Thoracic aorta (tissue), 2 donors: ENCODE data around the gene EPX. TPM values are rescaled to one million over a fixed set of nuclear protein-coding genes. Genes with fewer than 3 reads are reported as not detected.

Experiments
- ATAC-seq: fragments of 150-250 bp; one replicate; pipeline ENCODE4 v1.8.0; 2017; ENCODE audit warnings: low read depth; ENCODE audit not compliant: insufficient number of reproducible peaks, low FRiP score
- DNase-seq: peaks from one replicate; pipeline ENCODE4 v3.0.0-alpha.2; 2020; ENCODE audit warnings: low spot score
- H3K27ac ChIP-seq, 2 donors: fragments of 200-600 bp; sonication (generic); 1 replicate in 1 of 2; 2 replicates in 1 of 2; pipeline ENCODE4 v1.5.1; 2016; ENCODE audit warnings: mild to moderate bottlenecking in 2 of 2, moderate library complexity in 2 of 2
- H3K27me3 ChIP-seq: fragments of 200-600 bp; sonication (generic); replicated peaks from 2 replicates; pipeline ENCODE4 v1.6.0; 2016; ENCODE audit warnings: mild to moderate bottlenecking; ENCODE audit not compliant: insufficient read depth
- H3K36me3 ChIP-seq: fragments of 200-600 bp; sonication (generic); one replicate; pipeline ENCODE4 v1.5.1; 2016
- H3K4me1 ChIP-seq, 2 donors: fragments of 200-600 bp; sonication (generic); 1 replicate in 1 of 2; 2 replicates in 1 of 2; pipeline versions ENCODE4 v1.5.1 to v1.6.0; 2016; ENCODE audit warnings: low read depth in 2 of 2, mild to moderate bottlenecking in 1 of 2; ENCODE audit not compliant: control insufficient read depth in 1 of 2
- H3K4me3 ChIP-seq: fragments of 200-600 bp; sonication (generic); 2 replicates; pipeline ENCODE4 v1.5.1; 2016; ENCODE audit warnings: mild to moderate bottlenecking
- H3K9me3 ChIP-seq: fragments of 200-600 bp; sonication (generic); 2 replicates; pipeline ENCODE4 v1.5.1; 2016
- CTCF ChIP-seq: fragments of 200-600 bp; sonication (generic); IDR thresholded peaks from one replicate; pipeline ENCODE4 v1.5.1; 2019; ENCODE audit warnings: antibody characterized with exemption
- total RNA-seq, 2 donors: library from RNA; depleted of rRNA; stranded (reverse); fragments of >200 nt; gene quantifications; one replicate each; pipeline versions ENCODE4 v1.1.0 to v1.2.3, GENCODE V29; 2016

The EPX gene
- total RNA-seq, 2 donors from 2014 or later, result not detected

- DNase-seq, result no peak
- H3K27me3 ChIP-seq, result no peaks in the 10 kb centered on the region
- ATAC-seq, result no peak
- H3K36me3 ChIP-seq, result no peaks in the 10 kb centered on the region
- no peak overlapping the region for H3K4me3 ChIP-seq
- no peaks in the 10 kb centered on the region for H3K9me3 ChIP-seq
- H3K4me1 ChIP-seq, result no peaks in the 10 kb centered on the region
- H3K27ac ChIP-seq, result no peak overlapping the region
- TF ChIP-seq CTCF, result no peak
Measured at GRCh38 chr17:58236394-58236793, 43.9 kb downstream of the EPX start.

GRCh38 chr17:58238147-58238634 is 45.7 kb downstream of the EPX start, which contains the start of gene LPO:
LPO (plus strand) TSS chr17:58238584; CDS start chr17:58242980, 4,396 bp downstream.
- ATAC-seq, result no peak
- DNase-seq, result no peak
- H3K4me1 ChIP-seq, result no peaks in the 10 kb centered on the region
- H3K9me3 ChIP-seq, result no peaks in the 10 kb centered on the region
- H3K27me3 ChIP-seq, result no peaks in the 10 kb centered on the region
- no peak for TF ChIP-seq CTCF
- no peaks in the 10 kb centered on the region for H3K36me3 ChIP-seq
- H3K4me3 ChIP-seq, result no peak within 1 kb of the TSS
- H3K27ac ChIP-seq, result no peak within 1 kb of the TSS

GRCh38 chr17:58239987-58240386 is 47.5 kb downstream of the EPX start:
- no peak for TF ChIP-seq CTCF
- no peak overlapping the region for H3K27ac ChIP-seq
- ATAC-seq (no peak), DNase-seq (no peak)
- H3K27me3 ChIP-seq, result no peaks in the 10 kb centered on the region
- no peaks in the 10 kb centered on the region for H3K4me1 ChIP-seq
- no peaks in the 10 kb centered on the region for H3K36me3 ChIP-seq
- no peaks in the 10 kb centered on the region for H3K9me3 ChIP-seq
- H3K4me3 ChIP-seq, result no peak overlapping the region

- no peak for DNase-seq
- no peak for TF ChIP-seq CTCF
- H3K4me1 ChIP-seq, result no peaks in the 10 kb centered on the region
- no peaks in the 10 kb centered on the region for H3K36me3 ChIP-seq
- no peak for ATAC-seq
- H3K27me3 ChIP-seq, result no peaks in the 10 kb centered on the region
- no peak overlapping the region for H3K4me3 ChIP-seq
- no peak overlapping the region for H3K27ac ChIP-seq
- no peaks in the 10 kb centered on the region for H3K9me3 ChIP-seq
Measured at GRCh38 chr17:58242171-58242784, 49.8 kb downstream of the EPX start.

- DNase-seq (no peak), ATAC-seq (no peak)
- no peaks in the 10 kb centered on the region for H3K36me3 ChIP-seq
- H3K4me1 ChIP-seq, result peaks cover 3 to 10% of the 10 kb centered on the region in 2 donors
- no peak for TF ChIP-seq CTCF
- H3K27me3 ChIP-seq, result no peaks in the 10 kb centered on the region
- H3K27ac ChIP-seq, result no peak overlapping the region
- H3K9me3 ChIP-seq, result no peaks in the 10 kb centered on the region
- no peak overlapping the region for H3K4me3 ChIP-seq
Measured at GRCh38 chr17:58244963-58245362, 52.4 kb downstream of the EPX start.
